Transverse colon (tissue), 4 donors: ENCODE data around the gene ARL5A. TPM values are rescaled to one million over a fixed set of nuclear protein-coding genes. Genes with fewer than 3 reads are reported as not detected.

ENCODE experiments used
- DNase-seq: peaks from one replicate; pipeline ENCODE4 v3.0.0-alpha.2; 2019
- H3K27ac ChIP-seq, 4 donors: fragments of 200-600 bp; sonication (generic); 2 replicates each; pipeline ENCODE4 v1.5.1; 2016 to 2018; ENCODE audit warnings: inconsistent platforms in 4 of 4
- H3K27me3 ChIP-seq: fragments of 200-600 bp; sonication (generic); 2 replicates; pipeline ENCODE4 v1.5.1; 2017; ENCODE audit warnings: inconsistent platforms
- H3K36me3 ChIP-seq, 4 donors: fragments of 200-600 bp; sonication (generic); 2 replicates each; pipeline ENCODE4 v1.5.1; 2017 to 2019; ENCODE audit warnings: inconsistent platforms in 4 of 4
- H3K4me1 ChIP-seq, 4 donors: fragments of 200-600 bp; sonication (generic); 2 replicates each; pipeline ENCODE4 v1.5.1; 2017 to 2020; ENCODE audit warnings: inconsistent platforms in 4 of 4
- H3K4me3 ChIP-seq, 4 donors: fragments of 200-600 bp; sonication (generic); 1 replicate in 1 of 4; 2 replicates in 3 of 4; pipeline versions ENCODE4 v1.5.1 to v1.6.1; 2017 to 2019; ENCODE audit warnings: inconsistent platforms in 4 of 4
- H3K9me3 ChIP-seq, 2 donors: fragments of 200-600 bp; sonication (generic); 2 replicates each; pipeline ENCODE4 v1.5.1; 2017 to 2019; ENCODE audit warnings: inconsistent platforms in 2 of 2
- CTCF ChIP-seq, 5 experiments: fragments of 200-600 bp in 3 of 5; fragments of 450-650 bp in 2 of 5; sonication (generic) in 3 of 5; IDR thresholded peaks; 1 replicate in 2 of 5; 2 replicates in 3 of 5; pipeline ENCODE4 v1.5.1; 2016 to 2017; ENCODE audit warnings: antibody characterized with exemption in 5 of 5, inconsistent platforms in 3 of 5, mild to moderate bottlenecking in 2 of 5, moderate library complexity in 1 of 5
- EP300 ChIP-seq: sonication (generic); formaldehyde crosslinking; IDR thresholded peaks from one replicate; pipeline ENCODE4 v1.6.1; 2017; ENCODE audit warnings: antibody characterized with exemption, low read depth
- POLR2A ChIP-seq: fragments of 450-650 bp; IDR thresholded peaks from one replicate; pipeline ENCODE4 v1.6.1; 2016; ENCODE audit warnings: antibody characterized with exemption, mild to moderate bottlenecking, moderate library complexity
- POLR2AphosphoS5 ChIP-seq, 3 donors: sonication (generic); formaldehyde crosslinking; IDR thresholded peaks; one replicate each; pipeline ENCODE4 v1.6.1; 2016; ENCODE audit warnings: antibody characterized with exemption in 3 of 3
- WGBS, 2 donors: methylation state at CpG; one replicate each; pipeline ENCODE4 v1.1.5; 2018; ENCODE audit warnings: low coverage in 1 of 2; 5-methylcytosine and 5-hydroxymethylcytosine counted together
- in situ Hi-C, 4 donors: fragments of 200-750 bp; cut with MboI; loops; one replicate each; pipeline versions ENCODE4 v1.15.0 to v1.15.1; 2017; ENCODE audit warnings: low sequenced_read_pairs in 3 of 4, low pct_ligation_motif_present in 1 of 4, low pct_unique_long_range_greater_than_20kb in 1 of 4
- intact Hi-C: fragments of 100-400 bp; cut with DNase I; formaldehyde crosslinking; loops from one replicate; pipeline ENCODE4 v1.15.1; 2023; ENCODE audit warnings: low total_unique reads
- total RNA-seq, 4 donors: library from RNA; depleted of rRNA; stranded (reverse); fragments of >200 nt; gene quantifications; one replicate each; pipeline ENCODE4 v1.1.0, GENCODE V29; 2016

The ARL5A gene
- total RNA-seq, 4 donors from 2014 or later, result 6.6 to 42.2 (median 23.6) TPM

- no peak for TF ChIP-seq EP300
- TF ChIP-seq CTCF (IDR thresholded peaks at IDR 0.05), result no peak
- TF ChIP-seq POLR2AphosphoS5 (IDR thresholded peaks at IDR 0.05), result no peak
- TF ChIP-seq POLR2A, result no peak
- in situ Hi-C loops, result no loop called here
- no peaks in the 10 kb centered on the region for H3K36me3 ChIP-seq
These were observed 66.5 kb downstream of the ARL5A start for GRCh38 chr2:151761687-151762086.

GRCh38 chr2:151761193-151761592 lies 67.0 kb downstream of the ARL5A start:
- no peak overlapping the region for H3K4me3 ChIP-seq
- intact Hi-C loops (no loop called here), in situ Hi-C loops (no loop called here)
- no peaks in the 10 kb centered on the region for H3K4me1 ChIP-seq
- TF ChIP-seq POLR2A, result no peak
- no peak for TF ChIP-seq EP300
- no peak for TF ChIP-seq CTCF (IDR thresholded peaks at IDR 0.05)
- TF ChIP-seq POLR2AphosphoS5 (IDR thresholded peaks at IDR 0.05), result no peak
- no peaks in the 10 kb centered on the region for H3K9me3 ChIP-seq
- no peak for DNase-seq
- WGBS, 2 donors, result 83 to 89% methylated on average over 3 of the region's 3 CpGs
- H3K27ac ChIP-seq, result no peak overlapping the region
- H3K27me3 ChIP-seq, result no peaks in the 10 kb centered on the region
- H3K36me3 ChIP-seq, result no peaks in the 10 kb centered on the region

More at GRCh38 chr2:151761687-151762086, 66.5 kb downstream of the ARL5A start:
- H3K9me3 ChIP-seq, result no peaks in the 10 kb centered on the region
- H3K4me1 ChIP-seq, result no peaks in the 10 kb centered on the region
- no peak for DNase-seq
- H3K27ac ChIP-seq, result no peak overlapping the region
- no peaks in the 10 kb centered on the region for H3K27me3 ChIP-seq
- no peak overlapping the region for H3K4me3 ChIP-seq
- intact Hi-C loops, result no loop called here

GRCh38 chr2:151760139-151760650 lies 68.0 kb downstream of the ARL5A start:
- WGBS, 2 donors, result 87 to 93% methylated on average over 7 to 11 of the region's 11 CpGs
- Histone ChIP-seq H3K4me3 (no peak overlapping the region), H3K9me3 (no peaks in the 10 kb centered on the region), H3K27ac (no peak overlapping the region), H3K36me3 (no peaks in the 10 kb centered on the region), H3K27me3 (no peaks in the 10 kb centered on the region), H3K4me1 (no peaks in the 10 kb centered on the region)
- intact Hi-C loops, result loop anchor here (1.0 kb wide), 1 partner anchor 25 kb away; no protein-coding TSS in a partner anchor
- DNase-seq, result no peak
- in situ Hi-C loops, result no loop called here
- TF ChIP-seq CTCF (IDR thresholded peaks at IDR 0.05) (no peak), POLR2AphosphoS5 (IDR thresholded peaks at IDR 0.05) (no peak), POLR2A (no peak), EP300 (no peak)

- TF ChIP-seq POLR2AphosphoS5 (IDR thresholded peaks at IDR 0.05), result no peak
- TF ChIP-seq POLR2A, result no peak
- TF ChIP-seq EP300, result no peak
- no peak for TF ChIP-seq CTCF (IDR thresholded peaks at IDR 0.05)
- WGBS, 2 donors, result 85 to 100% methylated on average over 2 to 3 of the region's 3 CpGs
- intact Hi-C loops, result no loop called here
These were observed 69.5 kb downstream of the ARL5A start for GRCh38 chr2:151758744-151759143.

More at GRCh38 chr2:151758744-151759143, 69.5 kb downstream of the ARL5A start:
- no peak for DNase-seq
- H3K27me3 ChIP-seq, result no peaks in the 10 kb centered on the region
- in situ Hi-C loops, result no loop called here
- H3K4me1 ChIP-seq, result no peaks in the 10 kb centered on the region
- no peaks in the 10 kb centered on the region for H3K36me3 ChIP-seq
- no peaks in the 10 kb centered on the region for H3K9me3 ChIP-seq
- H3K27ac ChIP-seq, result no peak overlapping the region
- H3K4me3 ChIP-seq, result no peak overlapping the region
